Measurements from ENCODE around the gene CCDC83.
"Not testable (repeated sequence)": the region's sequence is repeated elsewhere in the genome, so short reads cannot be mapped to it uniquely, and the experiment has no call there.

GRCh38 chr11:85952108-85952485 lies 96.9 kb downstream of the CCDC83 start:
- TF ChIP-seq EZH2phosphoT487 (IDR thresholded peaks at IDR 0.05; ENCODE audit: insufficient read depth, low read depth); EZH2 (IDR thresholded peaks at IDR 0.05; ENCODE audit: insufficient read depth, poor library complexity, severe bottlenecking): not testable (repeated sequence)

Measured in GM23248 (cell line).